ENCODE data around the gene FGD6.

FGD6 gene

GRCh38 chr12:95185072-95185471, 32.2 kb downstream of the FGD6 start:
- Histone ChIP-seq H3F3A (ENCODE audit: insufficient read depth, low read length) (no peaks in the 10 kb centered on the region), H3K4me2 (ENCODE audit: low read length) (no peak overlapping the region), H3K79me2 (ENCODE audit: insufficient read depth, low read length) (no peaks in the 10 kb centered on the region), H3K4me3 (ENCODE audit: low read depth, low read length, poor library complexity, severe bottlenecking) (no peak overlapping the region), H3K4me1 (ENCODE audit: insufficient read depth, low read length, severe bottlenecking) (peaks cover 6% of the 10 kb centered on the region), H3K9me2 (ENCODE audit: low read depth, low read length) (no peaks in the 10 kb centered on the region), H3K27ac (ENCODE audit: low read depth, low read length, poor library complexity, severe bottlenecking) (no peak overlapping the region), H3K27me3 (ENCODE audit: insufficient read depth, low read length) (no peaks in the 10 kb centered on the region), H3K9me3 (ENCODE audit: low read length) (no peaks in the 10 kb centered on the region), H2AFZ (ENCODE audit: low read length) (no peak overlapping the region), H3K9ac (ENCODE audit: low read length) (no peak overlapping the region), H3K36me3 (ENCODE audit: insufficient read depth, low read length) (no peaks in the 10 kb centered on the region), H4K20me1 (ENCODE audit: insufficient read depth, low read length) (no peaks in the 10 kb centered on the region)
- TF ChIP-seq, protein P1, sequence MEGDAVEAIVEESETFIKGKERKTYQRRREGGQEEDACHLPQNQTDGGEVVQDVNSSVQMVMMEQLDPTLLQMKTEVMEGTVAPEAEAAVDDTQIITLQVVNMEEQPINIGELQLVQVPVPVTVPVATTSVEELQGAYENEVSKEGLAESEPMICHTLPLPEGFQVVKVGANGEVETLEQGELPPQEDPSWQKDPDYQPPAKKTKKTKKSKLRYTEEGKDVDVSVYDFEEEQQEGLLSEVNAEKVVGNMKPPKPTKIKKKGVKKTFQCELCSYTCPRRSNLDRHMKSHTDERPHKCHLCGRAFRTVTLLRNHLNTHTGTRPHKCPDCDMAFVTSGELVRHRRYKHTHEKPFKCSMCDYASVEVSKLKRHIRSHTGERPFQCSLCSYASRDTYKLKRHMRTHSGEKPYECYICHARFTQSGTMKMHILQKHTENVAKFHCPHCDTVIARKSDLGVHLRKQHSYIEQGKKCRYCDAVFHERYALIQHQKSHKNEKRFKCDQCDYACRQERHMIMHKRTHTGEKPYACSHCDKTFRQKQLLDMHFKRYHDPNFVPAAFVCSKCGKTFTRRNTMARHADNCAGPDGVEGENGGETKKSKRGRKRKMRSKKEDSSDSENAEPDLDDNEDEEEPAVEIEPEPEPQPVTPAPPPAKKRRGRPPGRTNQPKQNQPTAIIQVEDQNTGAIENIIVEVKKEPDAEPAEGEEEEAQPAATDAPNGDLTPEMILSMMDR (IDR thresholded peaks at IDR 0.05; ENCODE audit: low read length) = no peak
- TF ChIP-seq EZH2 (IDR thresholded peaks at IDR 0.05; ENCODE audit: borderline replicate concordance, low read length) = no peak

DNA sequence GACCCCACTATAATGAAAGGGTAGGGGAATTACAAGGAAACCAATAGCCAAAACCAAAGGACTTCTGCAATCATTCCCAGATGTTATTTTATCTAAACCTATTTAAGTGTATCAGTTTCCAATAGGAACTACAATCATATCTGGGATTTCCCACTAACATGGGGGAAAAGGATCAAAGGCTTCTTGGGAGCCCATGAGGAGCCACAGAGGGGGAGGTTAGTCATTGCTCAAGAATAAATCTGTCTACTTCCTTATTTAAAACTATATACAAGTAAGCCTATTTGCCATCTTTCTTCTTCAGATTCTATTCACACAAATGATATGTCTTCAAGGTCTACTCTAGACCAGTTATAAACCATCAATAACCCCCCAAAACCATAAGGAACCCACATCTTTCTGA, 33.1 kb downstream of the FGD6 start:
- TF ChIP-seq, protein P1 (IDR thresholded peaks at IDR 0.05; ENCODE audit: low read length) = no peak
- TF ChIP-seq EZH2 (IDR thresholded peaks at IDR 0.05; ENCODE audit: borderline replicate concordance, low read length) = no peak
- no peaks in the 10 kb centered on the region; the same call in 1 of the 2 replicates for H3K36me3 ChIP-seq (ENCODE audit: insufficient read depth, low read length)
- no peaks in the 10 kb centered on the region for H3K27me3 ChIP-seq (ENCODE audit: insufficient read depth, low read length)
- no peaks in the 10 kb centered on the region for H3K9me2 ChIP-seq (ENCODE audit: low read depth, low read length)
- H3K4me3 ChIP-seq (ENCODE audit: low read depth, low read length, poor library complexity, severe bottlenecking) = no peak overlapping the region
- no peak overlapping the region for H3K27ac ChIP-seq (ENCODE audit: low read depth, low read length, poor library complexity, severe bottlenecking)
- no peaks in the 10 kb centered on the region for H3F3A ChIP-seq (ENCODE audit: insufficient read depth, low read length)
- H2AFZ ChIP-seq (ENCODE audit: low read length) = no peak overlapping the region
- peaks cover 6% of the 10 kb centered on the region for H3K4me1 ChIP-seq (ENCODE audit: insufficient read depth, low read length, severe bottlenecking)
- H4K20me1 ChIP-seq (ENCODE audit: insufficient read depth, low read length) = no peaks in the 10 kb centered on the region
- H3K4me2 ChIP-seq (ENCODE audit: low read length) = no peak overlapping the region
- H3K9ac ChIP-seq (ENCODE audit: low read length) = no peak overlapping the region
- no peaks in the 10 kb centered on the region for H3K79me2 ChIP-seq (ENCODE audit: insufficient read depth, low read length)
- no peaks in the 10 kb centered on the region for H3K9me3 ChIP-seq (ENCODE audit: low read length)

DNA sequence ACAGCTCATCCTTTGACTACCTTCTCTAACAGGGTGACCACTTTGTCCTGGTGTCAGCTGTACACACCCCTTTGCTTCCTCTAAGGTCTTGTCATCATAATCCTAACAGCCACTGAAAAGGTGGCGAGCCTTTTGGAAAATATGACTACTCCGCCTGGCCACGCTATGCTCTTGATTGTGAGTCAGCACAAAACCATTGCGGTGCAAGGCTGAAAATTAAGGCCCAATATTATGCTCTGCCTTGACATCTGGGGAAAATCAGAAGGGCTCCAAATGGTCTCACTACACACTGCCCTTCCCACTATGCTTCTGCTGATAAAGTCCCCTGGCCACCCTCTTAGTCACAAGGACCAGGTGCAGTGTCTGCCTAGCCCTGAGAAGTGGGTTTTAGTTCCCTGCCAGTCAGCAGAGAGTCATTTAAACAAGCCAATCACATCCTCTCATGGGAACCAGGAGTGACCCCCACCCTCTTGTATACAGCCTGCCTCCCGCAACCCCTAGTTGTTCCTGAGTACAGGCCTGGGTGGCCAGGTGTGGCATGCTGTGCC, 34.3 kb downstream of the FGD6 start:
- H3K9me3 ChIP-seq (ENCODE audit: low read length) = no peaks in the 10 kb centered on the region
- no peak overlapping the region for H3K4me2 ChIP-seq (ENCODE audit: low read length)
- H4K20me1 ChIP-seq (ENCODE audit: insufficient read depth, low read length) = no peaks in the 10 kb centered on the region
- H3K27me3 ChIP-seq (ENCODE audit: insufficient read depth, low read length) = no peaks in the 10 kb centered on the region
- H3F3A ChIP-seq (ENCODE audit: insufficient read depth, low read length) = no peaks in the 10 kb centered on the region
- no peak overlapping the region for H3K9ac ChIP-seq (ENCODE audit: low read length)
- no peak overlapping the region for H2AFZ ChIP-seq (ENCODE audit: low read length)
- no peak overlapping the region for H3K4me3 ChIP-seq (ENCODE audit: low read depth, low read length, poor library complexity, severe bottlenecking)
- H3K27ac ChIP-seq (ENCODE audit: low read depth, low read length, poor library complexity, severe bottlenecking) = no peak overlapping the region
- no peaks in the 10 kb centered on the region; the same call in 1 of the 2 replicates for H3K36me3 ChIP-seq (ENCODE audit: insufficient read depth, low read length)
- H3K79me2 ChIP-seq (ENCODE audit: insufficient read depth, low read length) = no peaks in the 10 kb centered on the region
- H3K4me1 ChIP-seq (ENCODE audit: insufficient read depth, low read length, severe bottlenecking) = peaks cover 2% of the 10 kb centered on the region
- no peak for TF ChIP-seq EZH2 (IDR thresholded peaks at IDR 0.05; ENCODE audit: borderline replicate concordance, low read length)
- H3K9me2 ChIP-seq (ENCODE audit: low read depth, low read length) = no peaks in the 10 kb centered on the region

DNA sequence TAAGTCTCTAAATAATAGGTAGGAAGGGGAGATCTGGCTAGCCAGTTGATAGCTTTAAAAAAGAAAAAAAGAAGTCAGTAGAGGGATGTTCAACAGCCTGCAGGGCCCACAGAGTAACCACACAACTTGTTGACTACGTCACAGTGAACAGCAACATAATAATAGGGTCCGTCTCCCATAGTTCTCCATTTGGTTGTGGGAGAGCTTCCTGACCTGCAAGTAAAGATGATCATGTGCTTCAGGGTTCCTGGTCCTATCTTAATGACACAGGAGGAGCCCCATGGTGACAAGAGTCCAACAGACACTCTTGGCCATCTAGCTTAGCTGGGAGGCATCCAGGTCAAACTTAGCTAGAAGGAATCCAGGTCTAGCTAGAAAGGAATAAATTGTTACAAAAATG, 36.2 kb downstream of the FGD6 start:
- Histone ChIP-seq H3K4me2 (ENCODE audit: low read length) (no peak overlapping the region), H3K27ac (ENCODE audit: low read depth, low read length, poor library complexity, severe bottlenecking) (no peak overlapping the region), H3K4me3 (ENCODE audit: low read depth, low read length, poor library complexity, severe bottlenecking) (no peak overlapping the region), H3K27me3 (ENCODE audit: insufficient read depth, low read length) (no peaks in the 10 kb centered on the region), H2AFZ (ENCODE audit: low read length) (no peak overlapping the region), H3K9me3 (ENCODE audit: low read length) (no peaks in the 10 kb centered on the region), H4K20me1 (ENCODE audit: insufficient read depth, low read length) (no peaks in the 10 kb centered on the region), H3K79me2 (ENCODE audit: insufficient read depth, low read length) (no peaks in the 10 kb centered on the region), H3K4me1 (ENCODE audit: insufficient read depth, low read length, severe bottlenecking) (no peaks in the 10 kb centered on the region), H3K9me2 (ENCODE audit: low read depth, low read length) (no peaks in the 10 kb centered on the region), H3F3A (ENCODE audit: insufficient read depth, low read length) (no peaks in the 10 kb centered on the region), H3K9ac (ENCODE audit: low read length) (no peak overlapping the region), H3K36me3 (ENCODE audit: insufficient read depth, low read length) (no peaks in the 10 kb centered on the region; the same call in 1 of the 2 replicates)
- TF ChIP-seq, protein P1 (IDR thresholded peaks at IDR 0.05; ENCODE audit: low read length) = no peak
- no peak for TF ChIP-seq EZH2 (IDR thresholded peaks at IDR 0.05; ENCODE audit: borderline replicate concordance, low read length)
